Stimulated activated CD8-positive, alpha-beta memory T cell treated with anti-CD3 and anti-CD28 coated beads, Interleukin-12 subunit alpha, Interleukin-12 subunit beta, amount 100 ng/mL, for 1 hour (primary cell): ENCODE data around the gene RAC3.

Experiments
- DNase-seq: peaks from one replicate; pipeline ENCODE4 v3.0.0-alpha.2; 2020; ENCODE audit warnings: low read depth

Gene RAC3

DNA sequence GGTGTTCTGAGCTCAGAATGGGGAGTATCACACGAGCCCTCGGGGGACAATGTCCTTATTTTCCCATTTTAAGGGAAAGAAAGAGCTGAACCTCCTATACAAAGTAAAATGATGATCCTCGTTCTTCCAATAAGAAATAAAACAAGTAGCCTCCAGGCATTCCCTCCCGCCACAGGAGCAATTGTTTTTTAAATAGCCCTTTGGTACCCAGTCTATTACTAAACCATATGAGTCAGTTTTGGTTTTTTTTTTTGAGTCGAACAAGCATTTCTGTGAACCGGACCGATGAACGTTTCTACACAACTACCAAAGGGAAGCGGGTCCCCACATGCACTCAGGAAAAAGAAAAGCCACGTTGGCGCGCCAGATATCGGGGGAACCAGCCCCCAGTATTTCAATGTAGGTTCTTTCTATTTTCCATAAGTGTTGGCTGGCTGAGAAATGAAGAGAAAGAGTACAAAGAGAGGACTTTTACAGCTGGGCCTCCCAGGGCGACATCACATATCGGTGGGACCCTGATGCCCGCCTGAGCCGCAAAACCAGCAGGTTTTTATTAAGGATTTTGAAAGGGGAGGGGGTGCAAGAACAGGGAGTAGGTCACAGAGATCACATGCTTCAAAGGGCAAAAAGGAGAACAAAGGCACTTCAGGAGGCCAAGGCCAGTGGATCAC, 9.8 kb downstream of the RAC3 start:
- DNase-seq = no peak

GRCh38 chr17:82042649-82043048, 11.2 kb downstream of the RAC3 start:
- DNase-seq = no peak

DNA sequence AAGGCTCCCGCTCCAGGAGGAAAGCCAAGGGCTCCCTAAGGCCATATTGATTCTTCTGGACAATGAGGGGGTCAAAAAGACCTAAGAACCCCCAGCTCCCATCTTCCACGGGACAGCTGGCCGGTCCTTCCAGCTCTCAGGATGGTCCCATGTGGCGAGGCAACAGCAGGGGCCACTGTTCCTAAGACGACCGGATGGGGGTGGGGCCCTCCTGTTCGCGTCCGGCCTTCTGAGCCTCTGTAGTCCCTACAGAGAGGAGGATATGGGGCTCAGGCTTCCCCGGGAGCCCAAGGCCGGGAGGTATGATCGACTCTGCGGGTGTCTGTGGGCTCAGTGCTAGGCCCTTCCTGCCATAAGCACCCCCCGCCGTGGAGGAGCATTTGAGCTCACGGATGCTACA, 12.0 kb downstream of the RAC3 start:
- no peak for DNase-seq

DNA sequence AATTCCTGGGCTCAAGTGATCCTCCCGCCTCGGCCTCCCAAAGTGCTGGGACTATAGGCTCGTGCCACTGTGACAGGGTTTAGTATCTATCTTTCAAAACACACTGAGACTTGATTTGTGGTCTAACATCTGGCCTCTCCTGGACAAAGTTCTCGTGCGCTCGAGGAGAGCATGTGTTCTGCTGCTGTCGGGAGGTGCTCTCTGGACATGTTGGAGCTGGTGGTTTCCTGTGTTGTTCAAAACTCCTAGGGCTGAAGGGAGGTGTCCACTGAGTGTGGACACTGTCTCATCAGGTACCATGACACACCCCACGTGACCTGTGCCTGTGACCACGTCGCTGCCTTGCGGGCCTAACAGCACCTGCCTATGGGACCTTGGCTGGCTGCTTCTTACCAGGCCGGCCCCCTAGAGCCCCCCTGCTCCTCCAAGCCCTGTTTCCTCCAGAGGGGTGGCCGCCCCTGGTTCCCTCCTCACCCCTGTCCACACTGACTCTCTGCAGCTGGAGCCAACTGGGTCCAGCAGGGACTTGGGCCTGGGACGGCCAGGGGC, 14.5 kb downstream of the RAC3 start:
- DNase-seq = no peak

- DNase-seq = no peak
These were observed 15.4 kb downstream of the RAC3 start for GRCh38 chr17:82046903-82047302.

DNA sequence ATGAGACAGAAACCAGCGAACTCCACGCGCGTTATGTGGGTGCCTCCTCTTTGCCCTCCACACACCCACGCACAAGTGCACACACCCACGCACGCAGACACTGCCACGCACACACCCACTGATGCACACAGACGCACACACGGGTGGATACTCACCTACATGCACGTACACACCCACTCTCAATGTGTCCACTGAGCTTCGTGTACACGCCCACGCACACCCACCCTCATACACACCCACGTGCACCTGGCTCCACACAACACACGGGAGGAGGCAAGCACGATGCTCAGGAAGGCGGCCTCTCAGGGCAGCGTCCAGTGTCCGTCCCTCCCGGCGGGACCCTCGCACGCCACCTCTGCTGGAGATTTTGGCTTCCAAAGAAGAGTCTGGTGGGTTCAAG, 15.9 kb downstream of the RAC3 start:
- DNase-seq = no peak

GRCh38 chr17:82047914-82048570, 16.6 kb downstream of the RAC3 start:
- no peak for DNase-seq

GRCh38 chr17:82048571-82048971, 17.1 kb downstream of the RAC3 start:
- no peak for DNase-seq

DNA sequence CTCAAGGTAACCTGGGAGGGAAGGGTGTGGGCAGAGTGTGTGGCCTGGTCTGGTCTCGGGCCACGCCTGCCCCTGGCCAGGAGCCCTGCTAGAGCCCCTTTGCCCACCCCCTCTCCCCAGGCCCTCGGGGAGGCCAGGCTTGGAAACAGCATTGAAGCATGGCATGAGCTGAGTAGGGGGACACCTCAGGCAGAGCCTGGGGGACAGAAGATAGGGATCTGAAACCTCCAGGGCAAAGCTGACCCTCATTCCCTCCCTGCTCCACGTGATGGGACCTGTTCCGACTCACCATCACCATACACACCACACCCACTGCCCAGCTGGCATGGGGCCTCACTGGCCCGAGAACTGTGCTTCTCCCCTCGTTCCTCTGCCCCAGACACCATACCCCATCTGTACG, 17.6 kb downstream of the RAC3 start:
- DNase-seq = no peak

DNA sequence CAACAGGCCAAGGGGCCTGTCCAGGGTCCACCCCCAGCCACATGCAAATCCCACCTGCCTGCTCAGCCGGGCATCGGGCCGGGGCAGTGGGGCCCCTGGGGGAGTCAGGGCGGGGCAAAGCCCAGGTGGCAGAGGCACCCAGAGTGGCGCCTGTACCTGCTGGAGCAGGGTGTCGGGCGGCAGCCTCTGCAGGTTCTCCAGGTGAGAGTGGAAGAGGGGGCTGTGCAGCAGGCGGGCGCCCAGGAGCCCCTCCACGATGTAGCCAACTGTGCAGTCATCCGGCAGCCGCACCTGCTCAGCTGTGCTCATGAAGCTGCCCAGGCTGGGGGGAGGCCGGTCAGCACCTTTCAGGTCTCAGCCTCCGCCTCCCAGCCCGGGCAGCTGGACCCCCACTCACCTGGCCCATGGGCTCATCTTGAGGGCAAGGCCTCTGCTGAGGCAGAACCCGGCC, 18.1 kb downstream of the RAC3 start:
- no peak for DNase-seq

DNA sequence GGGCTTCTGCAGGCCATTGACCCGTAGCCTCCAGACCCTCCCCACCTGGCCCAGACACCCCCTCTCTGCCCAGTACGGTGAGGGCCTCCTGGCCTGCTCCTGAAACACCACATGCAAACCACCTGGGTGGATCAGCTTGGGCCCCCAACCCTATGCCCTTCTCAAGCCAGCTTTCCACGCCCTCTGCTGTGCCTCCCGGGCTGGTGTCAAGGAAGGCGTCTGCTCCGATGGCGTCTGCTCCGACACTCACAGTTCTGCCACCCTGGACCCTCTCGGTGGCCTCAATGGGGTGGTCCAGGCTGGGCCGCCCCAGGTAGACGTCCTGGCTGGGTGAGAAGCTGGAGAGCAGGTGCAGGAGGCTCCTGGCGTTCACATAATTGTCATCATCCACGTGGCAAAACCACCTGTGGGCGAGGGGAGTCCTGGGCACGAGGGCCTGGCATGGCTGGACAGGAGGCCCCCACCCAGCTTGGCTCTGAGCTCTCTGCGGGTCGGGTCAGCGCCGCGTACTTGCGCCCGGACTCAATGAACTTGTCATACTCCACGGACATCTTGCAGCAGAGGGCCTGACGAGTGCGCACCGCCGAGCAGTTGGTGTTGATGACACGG, 18.8 kb downstream of the RAC3 start:
- no peak for DNase-seq

DNA sequence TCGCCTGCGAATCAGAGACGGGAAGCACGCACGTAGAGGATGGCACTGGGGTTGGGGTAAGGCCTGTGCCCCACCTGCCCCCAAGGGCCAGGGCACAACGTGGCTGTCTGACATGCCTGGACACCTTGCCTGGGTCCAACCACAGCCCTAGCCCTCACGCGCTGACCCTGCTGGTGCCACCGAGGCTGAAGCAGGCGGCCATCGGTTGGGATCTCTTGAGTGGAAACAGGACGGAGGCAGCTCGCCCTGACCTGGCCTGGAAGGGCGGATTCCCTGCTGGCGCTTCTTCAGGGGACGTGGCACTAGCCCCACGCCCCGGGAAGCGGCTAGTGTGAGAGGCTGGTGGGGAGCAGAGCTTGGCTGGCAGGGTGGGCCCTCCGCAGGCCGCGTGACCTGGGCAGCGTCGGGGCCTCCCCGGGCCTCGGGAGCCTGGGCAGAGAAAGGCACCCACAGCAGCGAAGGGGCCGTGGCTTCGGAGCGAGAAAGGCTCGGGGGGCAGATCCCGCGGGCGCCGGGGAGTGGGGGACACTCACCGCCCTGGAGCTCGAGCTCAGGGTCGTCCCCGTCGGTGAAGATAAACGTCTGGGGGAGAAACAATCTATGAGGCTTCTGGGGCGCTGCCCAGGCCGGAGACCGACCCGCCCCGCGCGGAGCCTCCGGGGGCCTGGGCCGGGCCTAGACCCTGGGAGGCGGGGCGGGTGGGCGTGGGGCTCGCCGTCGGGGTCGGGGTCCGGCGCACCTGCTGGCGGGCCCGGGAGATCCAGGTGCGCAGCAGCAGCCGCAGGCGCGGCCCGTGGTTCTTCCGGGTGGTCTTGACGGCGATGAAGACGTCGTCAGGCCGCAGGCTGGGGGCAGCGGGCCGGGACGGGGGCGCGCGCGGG, 19.5 kb downstream of the RAC3 start:
- DNase-seq = no peak

- DNase-seq = peak; percentile 65
These were observed 20.5 kb downstream of the RAC3 start, which contains the start of the genes GPS1 and RFNG for GRCh38 chr17:82051776-82052637. GPS1 (plus strand) TSS chr17:82051898; CDS start chr17:82051932, 34 bp downstream. RFNG (minus strand) TSS chr17:82051811; CDS start chr17:82051766, 45 bp downstream.

- DNase-seq = no peak
These were observed 21.2 kb downstream of the RAC3 start for GRCh38 chr17:82052638-82053059.

DNA sequence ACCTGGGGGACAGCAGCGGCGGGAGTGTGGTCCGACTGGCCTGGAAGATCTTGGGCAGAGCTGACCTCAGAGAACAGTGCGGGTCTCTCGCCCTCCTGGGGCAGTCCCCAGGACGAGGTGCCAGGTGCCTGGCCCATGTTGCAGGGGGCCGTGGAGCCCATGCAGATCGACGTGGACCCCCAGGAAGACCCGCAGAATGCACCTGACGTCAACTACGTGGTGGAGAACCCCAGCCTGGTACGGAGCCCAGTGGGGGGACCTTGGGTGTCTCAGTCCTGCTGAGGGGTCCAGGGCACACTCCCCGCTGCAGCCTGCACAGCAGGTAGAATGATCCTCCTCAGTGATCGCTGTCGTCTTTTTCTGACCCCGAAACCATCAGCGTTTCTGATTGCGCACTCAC, 21.7 kb downstream of the RAC3 start:
- no peak for DNase-seq

GRCh38 chr17:82053556-82054263, 22.2 kb downstream of the RAC3 start:
- DNase-seq = no peak

DNA sequence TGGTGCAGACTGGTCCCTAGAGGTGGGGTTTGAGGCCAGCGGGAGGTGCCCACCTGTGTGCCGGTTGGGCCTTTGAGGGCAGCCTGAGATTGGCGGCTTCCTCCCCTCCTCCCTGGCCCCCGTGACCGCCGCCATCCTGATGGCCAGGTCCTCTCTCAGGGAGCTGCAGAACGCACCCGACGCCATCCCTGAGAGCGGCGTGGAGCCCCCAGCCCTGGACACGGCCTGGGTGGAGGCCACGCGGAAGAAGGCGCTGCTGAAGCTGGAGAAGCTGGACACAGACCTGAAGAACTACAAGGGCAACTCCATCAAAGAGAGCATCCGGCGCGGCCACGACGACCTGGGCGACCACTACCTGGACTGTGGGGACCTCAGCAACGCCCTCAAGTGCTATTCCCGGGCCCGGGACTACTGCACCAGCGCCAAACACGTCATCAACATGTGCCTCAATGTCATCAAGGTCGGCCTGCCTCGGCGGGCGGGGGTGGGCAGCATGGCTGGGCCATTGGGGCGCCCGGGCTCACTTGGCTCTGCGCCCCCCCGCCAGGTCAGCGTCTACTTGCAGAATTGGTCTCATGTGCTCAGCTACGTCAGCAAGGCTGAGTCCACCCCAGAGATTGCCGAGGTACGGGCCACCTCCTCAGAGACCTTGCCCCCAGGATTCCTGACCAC, 23.0 kb downstream of the RAC3 start:
- no peak for DNase-seq

- DNase-seq = no peak
These were observed 23.8 kb downstream of the RAC3 start for GRCh38 chr17:82055023-82055964.
